Measurements from ENCODE around the gene ASPHD1. TPM values are rescaled to one million over a fixed set of nuclear protein-coding genes. Genes with fewer than 3 reads are reported as not detected.
"Not testable (repeated sequence)": the region's sequence is repeated elsewhere in the genome, so short reads cannot be mapped to it uniquely, and the experiment has no call there.

ASPHD1 gene
- total RNA-seq, 1 experiment from 2014 or later: 3.4 TPM

GRCh38 chr16:29873319-29873718, 27.0 kb upstream of the ASPHD1 start:
- in situ Hi-C loops (cut with HindIII; ENCODE audit: low pct_unique_long_range_greater_than_20kb, low sequenced_read_pairs): no loop called here
- no peak for DNase-seq (ENCODE audit: low read depth, low spot score)

- in situ Hi-C loops (cut with HindIII; ENCODE audit: low pct_unique_long_range_greater_than_20kb, low sequenced_read_pairs): no loop called here
- no peak for DNase-seq (ENCODE audit: low read depth, low spot score)
These were observed 25.1 kb upstream of the ASPHD1 start for GRCh38 chr16:29875206-29875605.

GRCh38 chr16:29876217-29876593, 24.1 kb upstream of the ASPHD1 start:
- no peak for DNase-seq (ENCODE audit: low read depth, low spot score)
- in situ Hi-C loops (cut with HindIII; ENCODE audit: low pct_unique_long_range_greater_than_20kb, low sequenced_read_pairs): no loop called here

- DNase-seq (ENCODE audit: low read depth, low spot score): no peak
- in situ Hi-C loops (cut with HindIII; ENCODE audit: low pct_unique_long_range_greater_than_20kb, low sequenced_read_pairs): no loop called here
These were observed 23.6 kb upstream of the ASPHD1 start for GRCh38 chr16:29876594-29877249.

- DNase-seq (ENCODE audit: low read depth, low spot score): peak; percentile 25
- in situ Hi-C loops (cut with HindIII; ENCODE audit: low pct_unique_long_range_greater_than_20kb, low sequenced_read_pairs): no loop called here
These were observed 22.9 kb upstream of the ASPHD1 start for GRCh38 chr16:29877266-29877961.

DNA sequence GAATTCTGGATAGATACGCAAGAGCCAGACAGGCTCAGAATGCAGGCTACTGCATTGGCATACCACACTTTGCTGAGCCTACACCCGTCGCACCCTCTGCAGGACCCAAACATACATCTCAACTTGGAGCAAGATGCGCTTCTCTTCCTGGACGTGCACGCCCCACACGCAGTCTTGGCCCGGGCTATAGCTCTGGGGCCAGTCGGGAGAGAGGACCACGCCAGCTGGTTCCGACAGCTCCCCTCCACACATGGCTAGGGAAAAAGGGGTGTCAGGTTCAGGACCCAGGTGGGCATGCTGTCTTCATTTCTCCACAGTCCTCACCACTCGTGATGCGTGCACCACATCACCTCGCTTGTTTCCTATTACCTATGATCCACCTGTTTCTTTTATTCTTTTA, 22.1 kb upstream of the ASPHD1 start:
- DNase-seq (ENCODE audit: low read depth, low spot score): no peak
- in situ Hi-C loops (cut with HindIII; ENCODE audit: low pct_unique_long_range_greater_than_20kb, low sequenced_read_pairs): no loop called here

DNA sequence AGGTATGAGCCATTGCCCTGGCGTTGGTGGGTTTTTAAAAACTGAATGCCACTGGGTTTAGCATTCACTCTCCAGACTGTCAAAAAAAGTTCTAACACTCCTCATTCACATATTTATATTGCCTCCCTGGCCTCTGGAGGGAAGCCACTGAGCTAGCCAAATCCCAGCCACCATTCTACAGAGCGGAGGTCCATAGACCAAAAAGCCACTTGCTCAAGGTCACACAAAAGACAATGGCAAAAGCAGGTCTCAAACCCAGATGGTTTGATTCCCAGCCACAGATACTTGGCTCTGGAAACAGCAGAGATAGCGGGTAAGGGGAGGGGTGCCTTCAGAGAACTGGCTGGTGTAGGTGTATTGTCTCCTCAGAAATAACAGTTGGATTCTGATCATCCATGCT, 19.2 kb upstream of the ASPHD1 start:
- in situ Hi-C loops (cut with HindIII; ENCODE audit: low pct_unique_long_range_greater_than_20kb, low sequenced_read_pairs): no loop called here
- no peak for DNase-seq (ENCODE audit: low read depth, low spot score)

- in situ Hi-C loops (cut with HindIII; ENCODE audit: low pct_unique_long_range_greater_than_20kb, low sequenced_read_pairs): no loop called here
These were observed 16.3 kb upstream of the ASPHD1 start for GRCh38 chr16:29883987-29884386.

DNA sequence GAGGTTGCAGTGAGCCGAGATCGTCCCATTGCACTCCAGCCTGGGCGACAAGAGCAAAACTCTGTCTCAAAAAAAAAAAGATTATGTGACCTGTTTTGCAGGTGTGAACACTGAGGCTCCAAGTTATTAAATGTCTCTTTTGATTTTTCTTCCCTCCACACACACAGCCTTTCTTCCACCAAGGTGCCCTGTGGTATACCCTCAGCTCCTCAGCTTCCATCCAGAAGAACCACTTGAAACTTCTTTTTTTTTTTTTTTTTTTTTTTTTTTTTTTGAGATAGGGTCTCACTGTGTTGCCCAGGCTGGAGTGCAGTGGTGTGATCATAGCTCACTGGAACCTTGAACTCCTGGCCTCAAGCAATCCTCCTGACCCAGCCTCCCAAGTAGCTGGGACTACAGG, 10.9 kb upstream of the ASPHD1 start:
- DNase-seq (ENCODE audit: low read depth, low spot score); in situ Hi-C loops (cut with HindIII; ENCODE audit: low pct_unique_long_range_greater_than_20kb, low sequenced_read_pairs): not testable (repeated sequence)

More at GRCh38 chr16:29883987-29884386, 16.3 kb upstream of the ASPHD1 start:
- DNase-seq (ENCODE audit: low read depth, low spot score): no peak

- in situ Hi-C loops (cut with HindIII; ENCODE audit: low pct_unique_long_range_greater_than_20kb, low sequenced_read_pairs): no loop called here
- no peak for DNase-seq (ENCODE audit: low read depth, low spot score)
These were observed 8.5 kb upstream of the ASPHD1 start for GRCh38 chr16:29891525-29892457.

DNA sequence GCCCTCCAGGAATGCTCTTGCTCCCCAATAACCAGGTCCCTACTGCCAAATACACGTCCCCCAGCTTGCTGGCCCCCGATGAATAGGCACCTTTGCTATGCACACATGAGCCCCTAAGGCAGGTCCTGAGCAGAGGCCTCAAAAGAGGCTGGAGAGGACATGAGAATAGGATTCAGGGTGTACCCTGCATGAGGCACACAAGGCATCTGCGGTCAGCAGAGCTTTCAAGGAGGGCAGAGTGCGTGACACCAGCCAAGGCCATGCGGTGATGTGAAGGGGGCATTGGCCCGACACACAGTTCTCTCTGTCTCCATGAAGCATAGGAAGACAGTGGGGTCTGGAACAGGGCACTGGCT, 7.9 kb upstream of the ASPHD1 start:
- no peak for DNase-seq (ENCODE audit: low read depth, low spot score)
- in situ Hi-C loops (cut with HindIII; ENCODE audit: low pct_unique_long_range_greater_than_20kb, low sequenced_read_pairs): no loop called here

- in situ Hi-C loops (cut with HindIII; ENCODE audit: low pct_unique_long_range_greater_than_20kb, low sequenced_read_pairs): no loop called here
- no peak for DNase-seq (ENCODE audit: low read depth, low spot score)
These were observed 6.7 kb upstream of the ASPHD1 start for GRCh38 chr16:29893553-29893952.

GRCh38 chr16:29894352-29894751, 5.9 kb upstream of the ASPHD1 start:
- no peak for DNase-seq (ENCODE audit: low read depth, low spot score)
- in situ Hi-C loops (cut with HindIII; ENCODE audit: low pct_unique_long_range_greater_than_20kb, low sequenced_read_pairs): no loop called here

GRCh38 chr16:29896841-29897240, 3.4 kb upstream of the ASPHD1 start:
- DNase-seq (ENCODE audit: low read depth, low spot score): no peak
- in situ Hi-C loops (cut with HindIII; ENCODE audit: low pct_unique_long_range_greater_than_20kb, low sequenced_read_pairs): no loop called here

GRCh38 chr16:29897333-29897732, 3.0 kb upstream of the ASPHD1 start:
- in situ Hi-C loops (cut with HindIII; ENCODE audit: low pct_unique_long_range_greater_than_20kb, low sequenced_read_pairs): no loop called here
- no peak for DNase-seq (ENCODE audit: low read depth, low spot score)

DNA sequence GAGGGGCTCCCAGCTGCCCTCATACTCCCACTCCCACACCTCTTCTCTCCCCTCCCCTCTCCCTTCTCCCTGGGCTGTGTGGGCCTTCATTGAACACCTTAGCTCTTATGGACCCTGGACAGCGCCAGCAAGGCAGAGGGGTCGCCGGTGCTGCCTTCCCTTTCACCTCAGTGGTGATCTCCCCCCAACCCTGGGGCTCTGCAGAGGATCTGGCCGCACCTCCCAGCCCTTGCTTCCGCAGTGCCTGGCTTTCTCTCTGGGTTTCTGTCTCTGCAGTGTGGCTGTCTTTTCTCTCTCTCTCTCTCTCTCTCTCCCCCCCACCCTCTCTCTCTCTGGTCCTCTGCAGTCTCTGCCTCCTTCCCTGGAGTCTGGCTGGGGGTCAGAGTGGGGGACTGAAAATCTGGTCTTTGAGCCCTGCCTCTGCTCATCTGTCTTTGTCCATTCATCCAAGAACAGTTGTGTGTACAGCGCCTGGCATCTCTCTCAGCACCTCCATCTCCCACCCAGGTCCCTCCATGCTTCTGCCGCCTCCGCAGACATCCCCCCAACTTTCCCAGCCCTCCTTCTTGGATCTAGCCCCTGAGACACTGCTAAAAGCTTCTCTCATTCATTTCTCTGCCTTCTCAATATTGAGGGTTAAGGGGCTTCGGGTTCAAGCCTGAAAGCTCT, 2.0 kb upstream of the ASPHD1 start:
- no peak for DNase-seq (ENCODE audit: low read depth, low spot score)
- in situ Hi-C loops (cut with HindIII; ENCODE audit: low pct_unique_long_range_greater_than_20kb, low sequenced_read_pairs): no loop called here

DNA sequence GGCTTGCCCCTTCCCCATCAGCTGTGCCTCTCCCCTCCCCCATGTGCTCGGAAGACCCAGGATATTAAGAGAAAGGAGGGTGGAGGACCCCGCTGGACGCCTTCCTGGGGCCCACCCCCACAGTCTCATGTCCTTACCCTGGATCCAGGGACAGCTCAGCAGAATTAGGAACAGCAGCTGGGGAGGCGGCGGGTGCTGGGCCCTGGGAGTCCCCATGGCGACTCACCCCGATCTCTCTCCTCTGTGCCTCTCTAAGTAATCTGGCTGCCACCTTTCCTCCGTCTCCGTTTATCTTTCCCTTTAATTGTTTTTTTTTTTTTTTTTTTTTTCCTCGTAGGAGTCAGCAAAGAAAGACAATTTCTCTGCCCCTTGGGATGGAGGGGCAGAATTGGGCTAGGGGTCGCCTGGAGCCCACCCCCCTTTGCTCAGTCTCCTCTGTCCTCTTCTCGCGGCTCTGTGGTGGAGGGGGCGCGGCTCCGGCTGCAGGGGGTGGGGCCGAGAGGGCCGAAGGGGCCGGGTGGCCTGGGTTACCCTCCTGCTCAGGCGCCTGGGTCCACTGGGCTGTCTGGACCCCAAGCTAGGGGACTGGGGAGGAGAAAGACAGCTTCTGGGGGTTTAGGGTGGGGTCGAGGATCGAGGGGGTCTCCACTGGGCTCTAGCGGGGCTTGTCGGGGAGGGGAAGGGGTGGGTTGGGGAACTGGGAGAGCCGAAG, 1.3 kb upstream of the ASPHD1 start:
- DNase-seq (ENCODE audit: low read depth, low spot score): no peak

More for the DNA sequence above, 1.3 kb upstream of the ASPHD1 start:
- in situ Hi-C loops (cut with HindIII; ENCODE audit: low pct_unique_long_range_greater_than_20kb, low sequenced_read_pairs): no loop called here
